Posterior vena cava (tissue), 2 donors: ENCODE measurements around the gene MIA2. TPM values are rescaled to one million over a fixed set of nuclear protein-coding genes. Genes with fewer than 3 reads are reported as not detected.
"Not testable (repeated sequence)": the region's sequence is repeated elsewhere in the genome, so short reads cannot be mapped to it uniquely, and the experiment has no call there.

ENCODE experiments used
- DNase-seq: peaks from one replicate; pipeline ENCODE4 v3.0.0-alpha.2; 2020; ENCODE audit warnings: low spot score
- intact Hi-C, 2 donors: fragments of 100-400 bp; cut with DNase I; formaldehyde crosslinking; loops; one replicate each; pipeline versions ENCODE4 v1.14.1 to v1.14.2; 2022 to 2023
- total RNA-seq, 2 donors: library from RNA; stranded (reverse); fragmentation: NEBNext Ultra II Directional; extraction: Animal tissue kit (Norgen Biotek cat#: 25700); gene quantifications; one replicate each; pipeline ENCODE4 v1.2.1, GENCODE V29; 2021
- donor health status: DM: yes; HTN: yes; CAD: no.
- donor health status: DM: yes; HTN: yes; CAD: no.

Gene MIA2
- total RNA-seq, 2 donors from 2014 or later: 19.9 to 21.1 TPM

DNA sequence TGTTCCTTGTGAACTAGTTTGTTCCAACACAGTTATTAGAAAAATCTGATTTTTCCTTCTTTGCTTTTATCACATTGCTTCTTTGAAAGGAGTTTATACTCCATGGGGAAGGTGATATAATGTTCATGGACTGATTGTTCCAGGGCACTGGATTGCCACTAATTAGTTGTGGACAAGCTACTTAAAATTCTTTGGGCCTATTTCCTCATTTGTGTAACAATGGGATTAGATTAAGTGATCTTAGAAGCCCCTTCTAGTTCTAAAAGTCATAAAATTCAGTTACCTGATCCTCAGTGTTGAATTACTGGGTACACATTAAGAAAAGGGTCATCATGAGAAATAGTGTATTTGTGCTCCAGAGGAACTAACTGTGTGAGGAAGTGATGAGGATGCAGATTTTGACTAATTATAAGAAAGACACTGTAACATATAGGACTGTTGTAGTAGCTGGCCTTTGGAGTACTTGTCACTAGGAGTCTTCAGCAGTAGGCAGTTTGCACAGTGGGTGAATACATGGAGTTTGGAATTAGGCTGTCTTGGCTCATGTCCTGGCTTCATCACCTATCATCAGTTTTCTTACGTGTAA, 82.2 kb downstream of the MIA2 start:
- DNase-seq: no peak
- intact Hi-C loops: no loop called here

DNA sequence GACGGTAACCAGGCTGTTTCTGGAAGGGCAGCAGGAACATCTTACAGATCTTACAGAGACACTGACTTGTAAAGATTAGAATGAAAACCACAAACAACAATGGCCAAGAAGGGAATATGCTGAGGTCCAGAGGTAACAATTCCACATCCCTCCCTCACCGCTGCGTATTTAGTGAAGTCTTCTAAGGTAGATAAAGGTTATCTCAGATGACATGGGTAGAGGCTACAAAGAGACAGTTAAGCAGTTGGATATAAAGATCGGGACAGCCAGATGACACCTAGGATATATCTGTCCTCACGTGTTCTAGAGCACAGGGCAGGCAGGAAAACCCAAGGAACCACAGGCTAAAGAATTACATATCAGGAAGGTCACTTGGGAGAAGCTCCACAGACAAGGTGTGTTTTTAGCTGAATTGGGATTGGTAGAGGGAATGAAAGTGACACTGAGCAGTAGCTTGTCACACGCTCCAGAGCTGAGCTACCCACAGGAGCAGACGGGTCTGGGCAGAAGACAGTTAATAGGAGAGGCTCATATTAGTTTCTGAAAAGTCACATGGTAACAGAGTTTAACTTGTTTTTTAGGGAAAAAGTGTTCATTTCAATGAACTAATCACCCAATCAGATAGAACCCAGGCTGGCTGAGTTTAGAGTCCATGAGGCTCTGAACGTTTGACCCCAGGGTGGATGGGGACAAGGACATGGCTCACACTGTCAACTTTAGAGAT, 83.3 kb downstream of the MIA2 start:
- DNase-seq: no peak
- intact Hi-C loops: no loop called here

DNA sequence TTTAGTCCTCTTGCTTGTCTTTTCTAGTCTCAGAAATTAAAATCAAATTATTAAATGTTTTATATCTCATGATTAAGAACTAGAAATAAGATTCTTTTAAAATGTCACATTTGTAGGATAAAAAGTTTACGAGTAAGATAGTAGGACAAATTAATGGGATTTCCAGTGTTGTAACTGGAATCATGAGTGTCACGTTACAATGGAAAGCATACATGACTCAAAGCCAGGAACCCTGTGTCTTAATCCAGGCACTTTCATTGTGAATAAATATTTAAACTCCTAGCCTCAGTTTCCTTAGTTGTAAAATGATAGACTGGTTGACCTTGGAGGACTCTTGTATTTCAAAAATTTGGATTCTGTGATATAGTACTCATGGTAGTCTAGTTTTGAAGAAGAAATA, 84.9 kb downstream of the MIA2 start:
- DNase-seq: no peak
- intact Hi-C loops: no loop called here

DNA sequence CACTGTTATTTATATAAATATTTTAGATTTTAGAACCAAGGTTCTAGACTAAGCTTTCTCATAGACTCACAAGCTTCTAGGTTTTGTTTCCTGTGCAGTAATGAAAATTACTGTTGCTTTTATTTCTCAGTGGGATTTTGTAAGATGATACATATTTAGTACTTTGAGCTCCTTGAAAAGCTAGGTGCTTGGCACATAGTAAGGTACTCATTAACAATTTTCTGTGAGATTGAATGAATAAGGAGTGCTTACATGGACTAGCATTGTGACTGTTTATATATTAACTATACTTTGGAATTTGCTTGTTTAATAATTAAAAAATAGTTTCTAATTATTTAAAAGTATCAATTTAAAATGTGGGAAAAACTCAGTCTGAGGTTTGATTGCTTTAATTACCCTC, 85.7 kb downstream of the MIA2 start:
- intact Hi-C loops: no loop called here

DNA sequence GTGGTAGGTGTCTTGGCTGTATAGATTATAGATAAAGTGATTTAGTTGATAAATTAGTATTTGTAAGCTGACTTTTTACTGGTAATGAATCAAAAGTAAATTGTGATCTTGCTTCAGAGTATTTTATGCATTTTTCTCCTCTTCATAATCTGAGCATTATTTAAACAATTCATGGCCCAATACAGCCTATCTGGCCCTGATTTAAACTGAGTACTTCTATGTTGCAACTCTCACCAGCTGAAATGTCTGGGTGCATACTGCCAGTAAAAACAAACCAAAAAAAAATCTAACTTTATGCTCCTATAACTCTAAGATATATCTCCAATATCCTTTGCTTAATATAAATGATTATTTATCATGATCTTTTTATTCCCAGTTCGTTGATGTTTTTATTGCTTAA, 86.6 kb downstream of the MIA2 start:
- no peak for DNase-seq
- intact Hi-C loops: no loop called here

More for the DNA sequence above, 85.7 kb downstream of the MIA2 start:
- DNase-seq: no peak

DNA sequence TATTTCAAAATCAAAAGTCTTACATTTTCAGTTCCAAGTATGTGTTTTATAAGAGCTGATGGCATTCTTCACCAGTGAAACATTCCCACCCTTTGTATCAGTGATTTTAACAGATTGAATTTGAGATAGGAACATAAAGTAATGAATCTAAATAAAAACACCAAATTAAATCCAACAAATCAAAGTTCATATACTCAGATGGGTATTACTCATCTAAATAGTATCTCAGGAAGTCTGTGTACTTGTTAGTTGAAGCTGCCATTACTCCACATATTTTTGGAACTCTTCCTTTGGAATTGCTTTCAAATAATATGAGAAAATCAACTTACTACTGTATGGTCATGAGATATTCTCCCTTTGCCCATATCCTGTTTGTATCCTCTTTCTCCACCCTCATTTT, 89.1 kb downstream of the MIA2 start:
- intact Hi-C loops: no loop called here
- no peak for DNase-seq

DNA sequence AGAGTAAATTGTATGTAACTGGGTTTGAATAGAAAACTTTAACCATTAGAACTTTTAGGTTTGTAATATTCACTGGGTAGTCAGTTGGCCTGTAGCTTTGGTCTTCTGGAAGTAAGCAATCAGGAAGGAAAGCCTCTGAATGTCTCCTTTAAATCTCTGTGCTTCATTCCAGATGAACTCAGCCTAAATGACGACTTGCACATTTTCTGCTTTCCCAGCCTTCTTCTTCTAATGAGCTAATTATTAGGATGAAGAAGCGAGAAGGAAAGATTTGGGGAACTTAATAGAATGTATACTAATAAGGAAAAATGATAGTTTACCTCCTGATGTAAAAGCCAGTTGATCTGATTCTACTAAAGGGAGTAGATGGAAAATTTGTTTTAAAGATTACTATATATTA, 90.4 kb downstream of the MIA2 start:
- DNase-seq: no peak

DNA sequence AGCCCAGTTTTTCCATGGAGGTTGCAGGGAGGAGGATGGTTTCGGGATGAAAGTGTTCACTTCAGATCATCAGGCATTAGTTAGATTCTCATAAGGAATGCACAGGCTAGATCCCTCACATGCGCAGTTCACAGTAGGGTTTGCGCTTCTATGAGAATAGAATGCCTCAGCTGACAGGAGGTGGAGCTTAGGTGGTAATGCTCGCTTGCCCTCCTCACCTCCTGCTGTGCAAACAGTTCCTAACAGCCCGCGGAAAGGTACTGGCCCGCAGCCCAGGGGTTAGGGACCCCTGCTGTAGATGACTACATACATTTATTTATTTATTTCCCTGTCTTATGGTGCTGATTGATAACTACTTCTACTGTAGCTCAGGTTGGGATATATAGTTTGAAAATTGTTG, 105.3 kb downstream of the MIA2 start:
- intact Hi-C loops: no loop called here
- DNase-seq: no peak

More for the DNA sequence above, 90.4 kb downstream of the MIA2 start:
- intact Hi-C loops: no loop called here

DNA sequence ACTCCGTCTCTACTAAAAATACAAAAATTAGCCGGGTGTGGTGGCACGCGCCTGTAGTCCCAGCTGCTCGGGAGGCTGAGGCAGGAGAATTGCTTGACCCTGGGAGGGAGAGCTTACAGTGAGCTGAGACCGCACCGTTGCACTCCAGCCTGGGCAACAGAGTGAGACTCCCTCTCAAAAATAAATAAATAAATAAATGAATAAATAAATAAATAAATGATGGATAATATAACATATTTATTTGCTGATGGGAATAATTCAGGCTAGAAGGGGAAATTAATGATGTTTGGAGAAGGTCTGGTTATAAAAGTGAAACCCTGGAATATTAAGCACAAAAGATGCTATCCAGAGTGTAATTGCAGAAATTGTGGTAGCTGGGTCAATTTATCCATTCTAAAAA, 107.4 kb downstream of the MIA2 start:
- DNase-seq, intact Hi-C loops: not testable (repeated sequence)

DNA sequence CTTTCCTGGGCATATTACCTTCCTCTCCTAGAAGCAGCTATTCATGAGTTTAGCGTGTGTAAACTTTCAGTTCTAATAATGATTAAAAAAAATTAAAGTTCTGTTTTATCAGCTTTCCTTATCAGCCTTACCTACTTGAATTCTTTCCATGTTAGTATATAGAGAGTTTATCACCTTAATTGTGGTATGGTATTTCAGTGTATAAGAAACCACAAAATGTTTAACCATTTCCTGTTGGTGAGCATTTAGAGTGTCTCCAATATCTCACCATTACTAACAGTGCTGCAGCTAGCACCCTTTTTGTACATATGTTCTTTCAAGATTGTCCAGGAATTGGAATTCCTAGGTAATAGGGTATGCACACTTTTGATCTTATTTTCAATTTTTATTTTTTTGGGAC, 109.1 kb downstream of the MIA2 start:
- DNase-seq: no peak
- intact Hi-C loops: no loop called here

DNA sequence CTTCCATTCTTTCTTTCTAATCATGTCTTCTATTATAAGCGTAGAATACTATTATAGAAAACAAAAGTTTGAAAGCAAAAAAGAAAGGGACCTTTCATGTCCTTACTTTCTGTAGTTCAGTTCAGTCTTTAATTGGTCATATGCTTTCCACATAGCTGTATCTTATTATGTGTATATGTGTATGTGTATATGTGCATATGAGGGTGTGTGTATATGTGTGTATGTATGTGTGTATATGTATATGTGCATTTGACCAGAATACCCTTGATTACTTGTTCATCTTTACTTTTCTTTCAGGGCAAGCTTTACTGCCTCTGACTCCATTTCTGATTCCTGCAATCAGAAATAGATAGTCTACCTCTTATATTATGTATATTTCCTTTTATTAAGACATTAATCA, 109.9 kb downstream of the MIA2 start:
- intact Hi-C loops: no loop called here
- DNase-seq: no peak

DNA sequence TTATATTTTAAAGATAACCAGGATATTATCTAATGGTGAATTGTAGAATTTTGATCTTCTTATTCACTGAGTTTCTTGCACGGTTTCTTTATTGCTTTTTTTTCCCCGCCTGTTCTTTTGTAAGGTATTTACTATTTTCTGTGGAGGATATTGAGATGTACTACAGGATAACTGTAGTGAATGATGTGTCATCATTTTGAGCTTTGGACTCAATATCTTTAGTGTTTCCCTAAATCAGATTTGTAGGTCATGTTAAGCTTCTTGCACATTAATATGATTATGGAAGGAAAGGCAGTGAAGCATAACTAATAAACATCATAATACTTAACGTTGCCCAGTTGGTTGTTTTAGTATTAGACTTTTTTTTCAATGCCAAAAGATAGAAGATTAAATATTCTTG, 117.2 kb downstream of the MIA2 start:
- intact Hi-C loops: no loop called here
- no peak for DNase-seq

DNA sequence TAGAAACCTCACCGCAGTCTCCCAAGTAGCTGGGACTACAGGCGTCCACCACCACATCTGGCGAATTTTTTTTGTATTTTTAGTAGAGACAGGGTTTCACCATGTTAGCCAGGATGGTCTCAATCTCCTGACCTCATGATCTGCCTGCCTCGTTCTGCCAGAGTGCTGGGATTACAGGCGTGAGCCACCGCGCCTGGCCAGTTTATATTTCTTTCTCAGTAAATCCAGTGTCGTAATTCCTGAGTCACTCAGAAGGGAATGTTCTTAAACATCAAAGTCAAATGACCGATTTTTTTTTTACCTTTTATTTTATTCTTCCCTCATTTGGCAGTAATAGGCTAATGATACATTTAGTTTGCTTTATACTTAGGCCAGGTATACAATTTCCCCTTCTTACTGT, 118.0 kb downstream of the MIA2 start:
- no peak for DNase-seq
- intact Hi-C loops: no loop called here

DNA sequence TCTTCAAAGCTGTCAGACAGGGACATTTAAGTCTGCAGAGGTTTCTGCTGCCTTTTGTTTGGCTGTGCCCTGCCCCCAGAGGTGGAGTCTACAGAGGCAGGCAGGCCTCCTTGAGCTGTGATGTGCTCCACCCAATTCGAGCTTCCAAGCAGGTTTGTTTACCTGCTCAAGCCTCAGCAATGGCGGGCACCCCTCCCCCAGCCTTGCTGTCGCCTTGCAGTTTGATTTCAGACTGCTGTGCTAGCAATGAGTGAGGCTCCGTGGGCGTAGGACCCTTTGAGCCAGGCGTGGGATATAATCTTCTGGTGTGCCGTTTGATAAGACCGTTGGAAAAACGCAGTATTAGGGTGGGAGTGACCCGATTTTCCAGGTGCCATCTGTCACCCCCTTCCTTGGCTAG, 125.4 kb downstream of the MIA2 start:
- DNase-seq, intact Hi-C loops: not testable (repeated sequence)

DNA sequence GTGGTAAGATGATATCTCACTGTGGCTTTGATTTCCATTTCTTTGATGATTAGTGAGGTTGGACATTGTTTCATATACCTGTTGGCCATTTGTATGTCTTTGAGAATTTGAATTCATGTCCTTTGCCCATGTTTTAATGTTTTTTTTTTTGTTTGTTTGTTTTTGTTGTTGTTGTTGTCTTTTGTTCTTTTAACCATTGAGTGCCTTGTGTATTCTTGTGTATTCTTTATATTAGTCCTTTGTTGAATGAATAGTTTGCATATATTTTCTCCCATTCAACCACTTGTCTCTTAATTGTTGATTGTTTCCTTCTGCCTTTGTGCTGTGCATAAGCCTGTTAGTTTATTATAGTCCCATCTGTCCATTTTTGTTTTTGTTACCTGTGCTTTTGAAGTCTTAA, 126.6 kb downstream of the MIA2 start:
- DNase-seq: no peak
- intact Hi-C loops: no loop called here

DNA sequence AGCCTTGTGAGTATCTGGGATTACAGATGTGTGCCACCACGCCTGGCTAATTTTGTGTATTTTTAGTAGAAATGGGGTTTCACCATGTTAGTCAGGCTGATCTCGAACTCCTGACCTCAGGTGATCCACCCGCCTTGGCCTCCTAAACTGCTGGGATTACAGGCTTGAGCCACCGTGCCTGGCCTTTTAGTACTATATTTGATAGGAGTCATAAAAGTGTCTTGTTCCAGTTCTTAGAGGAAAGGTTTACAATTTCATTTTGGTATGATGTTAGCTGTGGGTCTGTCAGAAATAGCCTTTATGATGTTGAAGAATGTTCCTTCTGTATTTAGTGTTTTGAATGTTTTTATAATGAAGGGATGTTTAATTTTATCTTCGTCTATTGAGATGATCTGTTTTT, 127.8 kb downstream of the MIA2 start:
- DNase-seq, intact Hi-C loops: not testable (repeated sequence)

DNA sequence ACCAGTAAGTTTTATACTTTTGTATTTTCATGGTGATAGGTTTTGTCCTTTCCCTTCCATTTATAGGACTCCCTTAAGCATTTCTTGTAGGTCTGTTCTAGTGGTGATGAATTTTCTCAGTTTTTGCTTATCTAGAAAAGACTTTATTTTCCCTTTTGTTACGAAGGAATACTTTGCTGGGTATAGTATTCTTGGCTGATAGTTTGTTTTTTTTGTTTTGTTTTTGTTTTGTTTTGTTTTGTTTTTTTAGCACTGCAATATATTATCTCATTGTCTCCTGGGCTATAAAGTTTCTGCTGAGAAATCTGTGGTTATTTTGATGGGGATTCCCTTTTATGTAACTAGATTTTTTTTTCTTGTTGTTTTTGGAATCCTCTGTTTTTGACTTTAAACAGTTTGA, 130.8 kb downstream of the MIA2 start:
- no peak for DNase-seq
- intact Hi-C loops: no loop called here

DNA sequence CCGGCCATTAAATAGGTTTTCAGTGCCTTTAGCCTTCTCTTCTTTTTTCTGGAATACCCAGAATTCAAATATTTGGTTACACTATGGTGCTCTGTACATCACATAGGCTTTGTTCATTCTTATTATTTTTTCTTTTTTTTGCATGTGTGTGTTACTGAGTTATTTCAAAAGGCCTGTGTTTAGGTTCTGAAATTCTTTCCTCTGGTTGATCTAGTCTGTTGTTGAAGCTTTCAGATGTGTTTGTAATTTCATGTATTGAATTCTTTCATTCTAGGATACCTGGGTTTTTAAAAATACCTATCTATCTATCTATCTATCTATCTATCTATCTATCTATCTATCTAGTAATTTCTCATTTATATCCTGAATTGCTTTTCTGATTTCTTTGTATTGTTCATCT, 131.6 kb downstream of the MIA2 start:
- no peak for DNase-seq
- intact Hi-C loops: no loop called here

DNA sequence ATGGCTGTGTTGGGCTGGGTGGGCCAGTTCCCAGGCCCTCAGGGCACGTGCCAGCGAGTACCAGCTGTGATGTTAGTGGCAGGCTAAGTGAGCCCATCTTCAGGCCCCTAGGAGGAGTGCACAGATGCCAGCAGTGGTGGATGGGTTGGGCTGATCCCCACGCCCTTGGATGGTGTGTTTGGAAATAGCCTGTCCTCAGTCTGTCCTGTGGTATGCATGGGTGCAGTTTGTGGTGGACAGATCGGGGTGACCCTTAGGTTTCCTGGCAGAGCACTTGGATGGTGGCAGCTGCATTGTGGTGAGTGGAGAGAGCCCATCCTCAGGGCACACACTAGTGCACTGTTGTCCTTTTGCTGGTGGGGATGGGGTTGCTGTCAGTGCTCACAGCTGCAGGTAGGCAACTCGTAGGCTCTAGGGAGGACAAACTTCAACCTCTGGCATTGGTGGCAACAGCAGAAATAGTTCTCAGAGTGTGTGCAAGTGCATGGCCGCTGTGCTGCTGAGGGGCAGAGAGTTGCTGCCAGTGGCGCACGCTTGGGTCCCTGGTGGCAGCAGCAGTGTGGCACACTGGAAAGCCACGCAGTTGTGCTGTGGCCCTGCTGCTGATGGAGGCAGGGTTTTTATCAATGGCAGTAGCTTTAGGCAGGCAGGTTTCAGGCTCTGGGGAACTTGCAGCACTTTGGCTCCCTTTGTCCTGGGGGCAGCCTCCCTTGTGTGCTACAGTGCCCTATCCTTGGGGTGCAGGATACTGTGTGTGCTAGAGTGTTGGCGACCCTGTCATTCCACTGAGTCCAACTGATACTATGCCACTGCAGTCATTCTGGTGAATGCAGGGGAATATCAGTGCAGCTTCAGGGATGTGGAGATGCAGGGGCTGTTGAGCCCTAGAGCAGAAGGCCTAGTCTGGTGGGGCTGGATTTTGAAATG, 133.0 kb downstream of the MIA2 start:
- intact Hi-C loops: loop anchor here in 1 of 2 donors (2.0 kb wide), 1 partner anchor 20 kb away; no protein-coding TSS in a partner anchor
- DNase-seq: no peak

DNA sequence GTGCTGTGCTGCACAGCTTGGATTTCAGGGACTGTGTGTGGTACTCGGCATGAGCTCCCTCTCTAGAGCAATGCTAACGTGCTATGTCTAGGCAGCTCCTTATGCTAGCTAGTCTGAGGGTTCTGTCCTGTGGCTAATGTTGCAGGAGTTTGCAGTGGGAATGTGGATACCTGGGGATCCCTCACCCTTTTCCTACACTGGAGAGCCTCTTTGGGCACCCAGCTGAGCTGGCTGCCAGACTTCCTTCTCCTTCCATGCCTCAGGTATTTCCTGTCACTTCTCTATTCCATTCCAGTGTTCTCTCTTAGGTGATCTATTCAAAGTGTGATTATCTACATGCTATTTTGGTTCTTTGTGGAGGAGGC, 133.7 kb downstream of the MIA2 start:
- intact Hi-C loops: loop anchor here in 1 of 2 donors (2.0 kb wide), 1 partner anchor 21 kb away; no protein-coding TSS in a partner anchor
- DNase-seq: no peak
